Measurements from ENCODE around the gene KCNN1.
A peak's percentile ranks its signal among the peaks of the same experiment; 100 is the strongest.

KCNN1 gene

GRCh38 chr19:17946965-17947784 is 19.7 kb upstream of the KCNN1 start:
- no peaks in the 10 kb centered on the region for H3K9me3 Mint-ChIP-seq

GRCh38 chr19:17947815-17948513 is 18.9 kb upstream of the KCNN1 start:
- Mint-ChIP-seq H3K4me3 (peak overlapping the region; percentile 85), H3K27ac (no peak overlapping the region), H3K9me3 (no peaks in the 10 kb centered on the region), H3K4me1 (peaks cover 52% of the 10 kb centered on the region), H3K36me3 (ENCODE audit: low read depth) (no peaks in the 10 kb centered on the region), H3K27me3 (ENCODE audit: low read depth, poor library complexity) (peaks cover 34% of the 10 kb centered on the region)
- DNase-seq = peak; percentile 99
- no peak for TF ChIP-seq CTCF (IDR thresholded peaks at IDR 0.05)

More at GRCh38 chr19:17946965-17947784, 19.7 kb upstream of the KCNN1 start:
- Mint-ChIP-seq H3K36me3 (ENCODE audit: low read depth) (no peaks in the 10 kb centered on the region), H3K4me1 (peaks cover 54% of the 10 kb centered on the region), H3K27ac (peak overlapping the region; percentile 90), H3K4me3 (peak overlapping the region; percentile 80), H3K27me3 (ENCODE audit: low read depth, poor library complexity) (peaks cover 27% of the 10 kb centered on the region)
- DNase-seq = no peak
- no peak for TF ChIP-seq CTCF (IDR thresholded peaks at IDR 0.05)

DNA sequence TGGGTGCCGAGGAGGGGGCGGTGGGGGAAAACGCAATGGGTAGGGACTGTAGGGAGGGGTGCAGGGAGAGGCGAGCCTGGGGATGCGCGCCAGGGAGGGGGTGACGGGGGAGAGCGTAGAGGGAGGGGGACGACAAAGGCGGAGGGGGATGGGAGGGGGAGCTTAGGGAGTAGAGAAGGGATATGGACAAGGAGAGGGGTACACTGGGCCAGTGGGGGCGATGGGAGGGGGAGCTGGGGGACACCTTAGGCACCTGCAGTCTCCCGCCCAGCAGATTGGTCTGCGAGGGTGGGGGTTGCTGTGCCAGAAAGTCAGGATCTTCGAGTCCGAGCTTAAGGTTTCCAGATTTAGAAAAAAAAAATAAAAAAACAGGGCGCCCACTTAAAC is 18.4 kb upstream of the KCNN1 start:
- H3K9me3 Mint-ChIP-seq = no peaks in the 10 kb centered on the region
- DNase-seq = no peak
- peaks cover 39% of the 10 kb centered on the region for H3K27me3 Mint-ChIP-seq (ENCODE audit: low read depth, poor library complexity)
- no peak overlapping the region for H3K27ac Mint-ChIP-seq
- H3K4me3 Mint-ChIP-seq = peak overlapping the region; percentile 85
- no peak for TF ChIP-seq CTCF (IDR thresholded peaks at IDR 0.05)
- peaks cover 57% of the 10 kb centered on the region for H3K4me1 Mint-ChIP-seq
- H3K36me3 Mint-ChIP-seq (ENCODE audit: low read depth) = no peaks in the 10 kb centered on the region

DNA sequence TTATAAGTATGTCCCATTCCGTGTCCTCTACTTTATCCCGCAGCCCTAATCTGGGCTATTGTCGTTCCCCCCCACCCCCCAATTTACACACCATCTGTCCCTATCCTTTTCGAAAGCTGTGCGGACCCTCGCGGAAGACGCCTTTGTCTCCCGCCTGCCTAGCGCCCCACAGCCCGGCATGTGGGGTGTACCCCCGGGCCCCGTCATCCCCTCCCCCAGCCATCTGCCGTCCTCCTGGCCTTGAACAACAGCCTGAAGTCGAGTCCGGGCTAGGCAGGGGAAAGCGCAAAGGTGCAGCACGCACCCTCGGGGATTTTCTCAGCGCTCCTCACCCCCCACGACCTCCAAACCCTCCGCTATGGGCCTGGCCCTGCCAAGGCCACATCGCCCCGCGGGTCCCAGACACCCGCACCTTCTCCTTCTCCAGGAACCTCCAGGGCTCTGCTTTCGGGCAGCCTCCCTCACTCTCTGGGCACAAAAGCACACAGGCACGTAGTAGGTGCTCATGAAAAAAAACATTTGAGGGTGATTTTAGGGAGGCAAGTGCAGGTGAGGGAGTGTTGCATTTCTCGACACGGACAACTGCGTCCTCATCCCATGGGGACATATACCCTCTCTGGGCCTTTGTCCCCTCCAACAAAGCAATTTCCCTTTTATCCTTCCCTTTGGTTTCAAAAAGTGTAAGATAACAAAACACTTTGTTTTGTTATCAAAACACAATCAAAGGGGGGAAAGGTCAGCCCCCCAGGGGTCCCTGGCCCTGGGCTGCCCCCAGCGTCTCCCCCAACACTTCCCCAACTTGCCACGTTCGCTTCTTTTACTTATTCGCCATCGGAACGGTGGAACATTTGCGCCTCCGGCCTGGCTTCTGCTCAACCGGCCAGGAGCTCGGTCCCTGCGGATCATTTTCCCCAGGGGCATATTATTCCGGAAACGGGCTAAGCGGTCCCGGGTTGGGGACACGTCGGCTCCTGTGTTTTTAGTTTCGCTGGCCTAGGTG is 17.7 kb upstream of the KCNN1 start:
- peak; percentile 46 for DNase-seq
- TF ChIP-seq CTCF (IDR thresholded peaks at IDR 0.05) = no peak
- peak overlapping the region; percentile 85 for H3K4me3 Mint-ChIP-seq
- no peaks in the 10 kb centered on the region for H3K36me3 Mint-ChIP-seq (ENCODE audit: low read depth)
- peaks cover 46% of the 10 kb centered on the region for H3K27me3 Mint-ChIP-seq (ENCODE audit: low read depth, poor library complexity)
- H3K27ac Mint-ChIP-seq = peak overlapping the region; percentile 91
- peaks cover 62% of the 10 kb centered on the region for H3K4me1 Mint-ChIP-seq
- H3K9me3 Mint-ChIP-seq = no peaks in the 10 kb centered on the region

DNA sequence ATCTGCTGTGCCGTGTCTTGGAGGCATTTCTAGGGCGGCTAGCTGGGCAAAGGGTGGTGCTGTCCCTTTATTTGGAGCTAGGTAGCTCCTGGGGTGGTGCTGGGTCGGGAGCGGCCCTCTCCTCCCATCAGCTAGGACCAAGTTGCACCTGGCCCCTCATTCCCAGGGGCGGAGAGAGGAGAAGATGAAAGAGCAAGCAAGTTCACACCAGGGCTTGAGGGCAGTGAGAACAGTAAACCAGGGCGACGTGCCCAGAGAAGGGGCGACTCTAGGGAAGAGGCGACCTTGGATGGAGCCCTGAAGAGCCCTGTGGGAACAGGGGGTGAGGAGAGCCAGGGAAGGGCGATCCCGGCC is 17.0 kb upstream of the KCNN1 start:
- peaks cover 59% of the 10 kb centered on the region for H3K4me1 Mint-ChIP-seq
- H3K27ac Mint-ChIP-seq = peak overlapping the region; percentile 12
- no peaks in the 10 kb centered on the region for H3K9me3 Mint-ChIP-seq
- no peak for TF ChIP-seq CTCF (IDR thresholded peaks at IDR 0.05)
- no peak for DNase-seq
- peaks cover 53% of the 10 kb centered on the region for H3K27me3 Mint-ChIP-seq (ENCODE audit: low read depth, poor library complexity)
- peak overlapping the region; percentile 85 for H3K4me3 Mint-ChIP-seq
- H3K36me3 Mint-ChIP-seq (ENCODE audit: low read depth) = no peaks in the 10 kb centered on the region

All from nephron progenitor cell (in vitro differentiated cells).